Measurements from ENCODE around the gene ACIN1. TPM values are rescaled to one million over a fixed set of nuclear protein-coding genes. Genes with fewer than 3 reads are reported as not detected.

The ACIN1 gene, protein sequence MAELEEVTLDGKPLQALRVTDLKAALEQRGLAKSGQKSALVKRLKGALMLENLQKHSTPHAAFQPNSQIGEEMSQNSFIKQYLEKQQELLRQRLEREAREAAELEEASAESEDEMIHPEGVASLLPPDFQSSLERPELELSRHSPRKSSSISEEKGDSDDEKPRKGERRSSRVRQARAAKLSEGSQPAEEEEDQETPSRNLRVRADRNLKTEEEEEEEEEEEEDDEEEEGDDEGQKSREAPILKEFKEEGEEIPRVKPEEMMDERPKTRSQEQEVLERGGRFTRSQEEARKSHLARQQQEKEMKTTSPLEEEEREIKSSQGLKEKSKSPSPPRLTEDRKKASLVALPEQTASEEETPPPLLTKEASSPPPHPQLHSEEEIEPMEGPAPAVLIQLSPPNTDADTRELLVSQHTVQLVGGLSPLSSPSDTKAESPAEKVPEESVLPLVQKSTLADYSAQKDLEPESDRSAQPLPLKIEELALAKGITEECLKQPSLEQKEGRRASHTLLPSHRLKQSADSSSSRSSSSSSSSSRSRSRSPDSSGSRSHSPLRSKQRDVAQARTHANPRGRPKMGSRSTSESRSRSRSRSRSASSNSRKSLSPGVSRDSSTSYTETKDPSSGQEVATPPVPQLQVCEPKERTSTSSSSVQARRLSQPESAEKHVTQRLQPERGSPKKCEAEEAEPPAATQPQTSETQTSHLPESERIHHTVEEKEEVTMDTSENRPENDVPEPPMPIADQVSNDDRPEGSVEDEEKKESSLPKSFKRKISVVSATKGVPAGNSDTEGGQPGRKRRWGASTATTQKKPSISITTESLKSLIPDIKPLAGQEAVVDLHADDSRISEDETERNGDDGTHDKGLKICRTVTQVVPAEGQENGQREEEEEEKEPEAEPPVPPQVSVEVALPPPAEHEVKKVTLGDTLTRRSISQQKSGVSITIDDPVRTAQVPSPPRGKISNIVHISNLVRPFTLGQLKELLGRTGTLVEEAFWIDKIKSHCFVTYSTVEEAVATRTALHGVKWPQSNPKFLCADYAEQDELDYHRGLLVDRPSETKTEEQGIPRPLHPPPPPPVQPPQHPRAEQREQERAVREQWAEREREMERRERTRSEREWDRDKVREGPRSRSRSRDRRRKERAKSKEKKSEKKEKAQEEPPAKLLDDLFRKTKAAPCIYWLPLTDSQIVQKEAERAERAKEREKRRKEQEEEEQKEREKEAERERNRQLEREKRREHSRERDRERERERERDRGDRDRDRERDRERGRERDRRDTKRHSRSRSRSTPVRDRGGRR
- total RNA-seq (2021; ENCODE audit: unreplicated experiment) (179 TPM), Bru-seq, nascent RNA (percentile 94 among the genes with signal in this experiment), BruChase-seq, experiment 1, labeled RNA remaining after a 6-hour chase (percentile 96 among the genes with signal in this experiment), BruChase-seq, experiment 2, labeled RNA remaining after a 2-hour chase (percentile 97 among the genes with signal in this experiment)
- 96.6 and 113 TPM in 2 replicates for polyA plus RNA-seq (2012)
- long read RNA-seq, full-length matches to known transcripts: 22 of 98 reads
- long read RNA-seq, partial matches to known transcripts: 55 of 98 reads
- long read RNA-seq, other reads (novel, unspliced or antisense): 21 of 98 reads

DNA sequence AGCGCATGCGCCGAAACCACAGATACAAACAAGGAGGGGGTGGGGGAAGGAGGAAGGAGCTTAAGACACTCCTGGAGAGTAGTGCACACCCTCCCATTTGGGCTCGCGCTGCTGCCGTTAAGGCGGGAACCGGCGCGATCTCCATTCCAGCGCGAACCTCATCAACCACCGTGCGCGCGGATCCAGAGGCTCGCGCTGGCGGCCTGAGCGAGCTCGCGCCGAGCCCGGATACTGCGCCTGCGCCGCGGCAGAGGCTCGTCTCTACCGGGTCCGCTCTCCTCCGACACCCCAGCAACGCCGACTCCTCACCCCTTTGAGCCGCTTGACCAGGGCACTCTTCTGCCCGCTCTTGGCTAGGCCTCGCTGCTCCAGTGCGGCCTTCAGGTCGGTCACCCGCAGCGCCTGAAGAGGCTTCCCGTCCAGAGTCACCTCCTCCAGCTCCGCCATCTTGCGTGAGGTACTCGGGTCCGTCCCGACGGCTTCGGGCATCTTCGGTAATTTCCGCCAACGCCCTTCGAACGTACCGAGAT lies at the start of gene ACIN1:
TSS of gene ACIN1 (minus strand) at position 471 of the 530 bp plus-strand sequence. CDS start at position 447, 24 bp downstream.
- peak within 1 kb of the TSS; percentile 87 for H3K27ac ChIP-seq (ENCODE audit: low read depth, low read length)
- H3K27me3 ChIP-seq (ENCODE audit: insufficient read depth, low read length): no peaks in the 10 kb centered on the region
- intact Hi-C loops (cut with micrococcal nuclease): loop anchor here (2.0 kb wide), 1 partner anchor 26 kb away; no protein-coding TSS in a partner anchor
- H3K9me2 ChIP-seq (ENCODE audit: insufficient read depth): no peaks in the 10 kb centered on the region
- ATAC-seq: peak; percentile 63
- RAD21 ChIA-PET (ENCODE audit: low non-redundant PET in 1 of 2, low total read pairs in 2 of 2, uncharacterized antibody in 2 of 2, unreplicated experiment in 2 of 2): interaction anchor here (1.0 to 1.6 kb wide), 4 partner anchors 23 to 26 kb away, joined by 3 to 5 read pairs (median 3); no protein-coding TSS in a partner anchor
- H3K4me3 ChIP-seq (replicated peaks in 1 of 2; ENCODE audit: low read depth in 1 of 2, low read length in 2 of 2): peak within 1 kb of the TSS; percentile 90 to 96
- CTCF ChIA-PET: interaction anchor here (0.7 to 3.0 kb wide), 17 partner anchors 9 to 242 kb away, joined by 3 to 64 read pairs (median 6); partner anchors contain the start of genes CDH24 and PRMT5
- H3K79me2 ChIP-seq (ENCODE audit: insufficient read depth, low read length): peaks cover 85% of the 10 kb centered on the region
- no peaks in the 10 kb centered on the region for H3K9me3 ChIP-seq (ENCODE audit: control insufficient read depth in 1 of 2, insufficient read depth in 1 of 2, low read depth in 1 of 2, low read length in 2 of 2)
- TF ChIP-seq EZH2 (IDR thresholded peaks at IDR 0.05) (no peak), YY1 (IDR thresholded peaks at IDR 0.05; ENCODE audit: extremely low read depth, insufficient replicate concordance, low read depth, low read length) (peak; percentile 93), ELF1 (IDR thresholded peaks at IDR 0.05; ENCODE audit: borderline replicate concordance, low read depth) (no peak), POLR2AphosphoS5 (IDR thresholded peaks at IDR 0.05; ENCODE audit: low read depth, low read length) (peak; percentile 69)
- TSS peak; percentile 67 for BruUV-seq (replicated peaks)
- peak; percentile 74 for DNase-seq (ENCODE audit: low read depth, low spot score)
- POLR2A ChIA-PET: interaction anchor here (0.6 to 2.2 kb wide), 27 partner anchors 9 to 1272 kb away, joined by 3 to 35 read pairs (median 5); partner anchors contain the start of genes AJUBA, BCL2L2, HAUS4 and HOMEZ
- peaks cover 6% of the 10 kb centered on the region; the same call in 1 of the 2 replicates for H4K20me1 ChIP-seq (ENCODE audit: insufficient read depth)
- H3K36me3 ChIP-seq (ENCODE audit: control insufficient read depth in 1 of 2, insufficient read depth in 2 of 2, low read length in 2 of 2): peaks cover 37 to 40% of the 10 kb centered on the region in 2 experiments
- peak within 1 kb of the TSS; percentile 94 for H3K9ac ChIP-seq (ENCODE audit: low read length)
- H3K4me2 ChIP-seq (ENCODE audit: low read length): peak within 1 kb of the TSS; percentile 95
- H2AFZ ChIP-seq (ENCODE audit: low read depth, low read length, poor library complexity, severe bottlenecking): no peak within 1 kb of the TSS
- peaks cover 6 to 12% of the 10 kb centered on the region in 2 experiments; a peak in 2 of 4 replicates for H3K4me1 ChIP-seq (ENCODE audit: control insufficient read depth in 1 of 2, insufficient read depth in 2 of 2, low read length in 2 of 2)

Data from HCT116 (cell line).